SU-DHL-6 (cell line): ENCODE data around the gene BOLA3.

Source experiments
- H2AFZ ChIP-seq: fragments of 200-600 bp; sonication (generic); 2 replicates; pipeline ENCODE4 v1.6.1; 2014; ENCODE audit warnings: low read depth, mild to moderate bottlenecking, moderate library complexity, mixed read lengths, antibody characterized with exemption, low read length; ENCODE audit not compliant: severe bottlenecking
- H3F3A ChIP-seq: fragments of 200-600 bp; shearing (Covaris generic); 2 replicates; pipeline ENCODE4 v1.6.0; 2016; ENCODE audit warnings: antibody characterized with exemption, mild to moderate bottlenecking; ENCODE audit not compliant: insufficient read depth
- H3K27ac ChIP-seq: fragments of 200-600 bp; sonication (generic); 2 replicates; pipeline ENCODE4 v1.5.1; 2016; ENCODE audit warnings: low read depth, mild to moderate bottlenecking, low read length, moderate library complexity, mixed read lengths
- H3K27me3 ChIP-seq: fragments of 200-600 bp; sonication (generic), shearing (Covaris generic); 2 replicates; pipeline ENCODE4 v1.6.0; 2014; ENCODE audit warnings: mild to moderate bottlenecking, low read length
- H3K36me3 ChIP-seq: fragments of 200-600 bp; sonication (generic); 2 replicates; pipeline ENCODE4 v1.6.1; 2014; ENCODE audit warnings: mild to moderate bottlenecking, low read length, mixed read lengths
- H3K4me2 ChIP-seq: fragments of 300-600, 200-600 bp; shearing (Covaris generic), sonication (generic); 2 replicates; pipeline ENCODE4 v1.6.0; 2014; ENCODE audit warnings: low read length, low read depth, mild to moderate bottlenecking; ENCODE audit not compliant: poor library complexity, severe bottlenecking
- H3K4me3 ChIP-seq: fragments of 200-600 bp; sonication (generic); 2 replicates; pipeline ENCODE4 v1.5.1; 2014; ENCODE audit warnings: antibody characterized with exemption, low read length, mild to moderate bottlenecking, mixed read lengths; ENCODE audit not compliant: insufficient read depth, poor library complexity, severe bottlenecking
- H3K79me2 ChIP-seq: fragments of 200-600 bp; sonication (generic); 2 replicates; pipeline ENCODE4 v1.6.1; 2014; ENCODE audit warnings: mild to moderate bottlenecking, low read length, moderate library complexity; ENCODE audit not compliant: insufficient read depth
- H3K9ac ChIP-seq: fragments of 200-600 bp; sonication (generic); 2 replicates; pipeline ENCODE4 v1.7.0; 2014; ENCODE audit warnings: mild to moderate bottlenecking, low read length
- H3K9me2 ChIP-seq: fragments of 200-600 bp; sonication (generic); replicated peaks from 2 replicates; pipeline ENCODE4 v1.6.1; 2014; ENCODE audit warnings: low read length; ENCODE audit not compliant: insufficient read depth
- H3K9me3 ChIP-seq: fragments of 200-600 bp; sonication (generic); 2 replicates; pipeline ENCODE4 v1.6.1; 2014; ENCODE audit warnings: low read length, mixed read lengths; ENCODE audit not compliant: insufficient read depth
- H4K20me1 ChIP-seq: fragments of 200-600 bp; sonication (generic); 2 replicates; pipeline ENCODE4 v1.6.1; 2014; ENCODE audit warnings: low read depth, mild to moderate bottlenecking, antibody characterized with exemption, low read length, moderate library complexity, mixed read lengths
- CTCF ChIP-seq: fragments of 200-600 bp; sonication (generic); IDR thresholded peaks from one replicate; pipeline ENCODE4 v1.5.1; 2017; ENCODE audit warnings: antibody characterized with exemption, mild to moderate bottlenecking, low read length, moderate library complexity; ENCODE audit not compliant: insufficient read depth, poor library complexity, severe bottlenecking
- EZH2phosphoT487 ChIP-seq: fragments of 200-600 bp; sonication (generic), shearing (Covaris generic); conservative IDR thresholded peaks from 2 replicates; pipeline ENCODE4 v1.6.1; 2018; ENCODE audit warnings: mild to moderate bottlenecking, antibody characterized with exemption, low read length, moderate library complexity, mixed read lengths

The BOLA3 gene

GRCh38 chr2:74119339-74119738 lies 28.4 kb downstream of the BOLA3 start:
- no peaks in the 10 kb centered on the region for H3K9me2 ChIP-seq
- no peaks in the 10 kb centered on the region for H3K27me3 ChIP-seq
- peaks cover 5% of the 10 kb centered on the region for H3K9me3 ChIP-seq
- no peaks in the 10 kb centered on the region; the same call in 1 of the 2 replicates for H3K36me3 ChIP-seq
- no peaks in the 10 kb centered on the region for H3K79me2 ChIP-seq
- H3K4me3 ChIP-seq: peak overlapping the region; percentile 40
- no peak overlapping the region for H3K27ac ChIP-seq
- peak overlapping the region; percentile 52 for H3K9ac ChIP-seq
- H3K4me2 ChIP-seq: peak overlapping the region; percentile 70
- no peaks in the 10 kb centered on the region for H3F3A ChIP-seq
- H4K20me1 ChIP-seq: no peaks in the 10 kb centered on the region
- no peak for TF ChIP-seq EZH2phosphoT487
- no peak for TF ChIP-seq CTCF
- H2AFZ ChIP-seq: peak overlapping the region; percentile 97

- no peak for TF ChIP-seq CTCF
- no peak for TF ChIP-seq EZH2phosphoT487
- Histone ChIP-seq H3K4me3 (no peak overlapping the region), H3K27me3 (no peaks in the 10 kb centered on the region), H3K9ac (no peak overlapping the region), H3K4me2 (no peak overlapping the region), H3K36me3 (no peaks in the 10 kb centered on the region), H2AFZ (no peak overlapping the region), H3K27ac (no peak overlapping the region), H4K20me1 (no peaks in the 10 kb centered on the region), H3K9me2 (no peaks in the 10 kb centered on the region), H3K79me2 (no peaks in the 10 kb centered on the region), H3K9me3 (no peaks in the 10 kb centered on the region), H3F3A (no peaks in the 10 kb centered on the region)
These were observed 36.3 kb downstream of the BOLA3 start for GRCh38 chr2:74111380-74111779.

GRCh38 chr2:74110537-74110936 lies 37.2 kb downstream of the BOLA3 start:
- no peaks in the 10 kb centered on the region for H3K79me2 ChIP-seq
- no peak for TF ChIP-seq CTCF
- no peak for TF ChIP-seq EZH2phosphoT487
- no peak overlapping the region for H3K4me3 ChIP-seq

More at GRCh38 chr2:74110537-74110936, 37.2 kb downstream of the BOLA3 start:
- Histone ChIP-seq H3K4me2 (no peak overlapping the region), H3K9ac (no peak overlapping the region), H3F3A (no peaks in the 10 kb centered on the region), H3K27ac (no peak overlapping the region), H4K20me1 (no peaks in the 10 kb centered on the region), H3K9me3 (no peaks in the 10 kb centered on the region), H3K36me3 (no peaks in the 10 kb centered on the region), H3K27me3 (no peaks in the 10 kb centered on the region), H3K9me2 (no peaks in the 10 kb centered on the region), H2AFZ (no peak overlapping the region)
